ENCODE results near the gene PPIL3.
A peak's percentile ranks its signal among the peaks of the same experiment; 100 is the strongest.

The PPIL3 gene

GRCh38 chr2:200863782-200864175, 25.1 kb downstream of the PPIL3 start:
- peak in 31 of 42 donors; percentile 10 to 64 (median 37) for DNase-seq
- intact Hi-C loops (cut with DNase I) = loop anchor here (5.0 kb wide), 1 partner anchor 51 kb away; the partner anchor contains the start of gene BZW1

GRCh38 chr2:200862532-200863000, 26.3 kb downstream of the PPIL3 start:
- intact Hi-C loops (cut with DNase I) = loop anchor here (5.0 kb wide), 1 partner anchor 50 kb away; the partner anchor contains the start of gene BZW1
- peak in 18 of 42 donors; percentile 16 to 68 (median 38) for DNase-seq

- intact Hi-C loops (cut with DNase I) = loop anchor here (5.0 kb wide), 1 partner anchor 49 kb away; the partner anchor contains the start of gene BZW1
- no peak for DNase-seq
Measured at GRCh38 chr2:200861617-200862155, 27.2 kb downstream of the PPIL3 start.

GRCh38 chr2:200860092-200860795, 28.6 kb downstream of the PPIL3 start:
- peak in 29 of 42 donors; percentile 9 to 69 (median 44) for DNase-seq
- intact Hi-C loops (cut with DNase I) = loop anchor here (5.0 kb wide), 1 partner anchor 48 kb away; the partner anchor contains the start of gene BZW1

GRCh38 chr2:200856806-200857205, 32.1 kb downstream of the PPIL3 start:
- intact Hi-C loops (cut with DNase I) = no loop called here
- DNase-seq = no peak

- DNase-seq = no peak
- intact Hi-C loops (cut with DNase I) = no loop called here
Measured at GRCh38 chr2:200852605-200853004, 36.3 kb downstream of the PPIL3 start.

GRCh38 chr2:200851398-200852248, 37.3 kb downstream of the PPIL3 start:
- no peak for DNase-seq
- intact Hi-C loops (cut with DNase I) = no loop called here

- DNase-seq = no peak
- intact Hi-C loops (cut with DNase I) = no loop called here
Measured at GRCh38 chr2:200850512-200851256, 38.2 kb downstream of the PPIL3 start.

GRCh38 chr2:200847939-200848338, 40.9 kb downstream of the PPIL3 start:
- DNase-seq = no peak
- intact Hi-C loops (cut with DNase I) = no loop called here

GRCh38 chr2:200847269-200847668, 41.6 kb downstream of the PPIL3 start:
- intact Hi-C loops (cut with DNase I) = no loop called here
- DNase-seq = no peak

GRCh38 chr2:200845669-200846325, 43.1 kb downstream of the PPIL3 start:
- intact Hi-C loops (cut with DNase I) = no loop called here
- DNase-seq = no peak

- DNase-seq = no peak
- intact Hi-C loops (cut with DNase I) = no loop called here
Measured at GRCh38 chr2:200845194-200845593, 43.7 kb downstream of the PPIL3 start.

- intact Hi-C loops (cut with DNase I) = no loop called here
- no peak for DNase-seq
Measured at GRCh38 chr2:200843993-200844948, 44.6 kb downstream of the PPIL3 start.

GRCh38 chr2:200839513-200839912, 49.4 kb downstream of the PPIL3 start:
- DNase-seq = no peak
- intact Hi-C loops (cut with DNase I) = no loop called here

- DNase-seq = no peak
- intact Hi-C loops (cut with DNase I) = no loop called here
Measured at GRCh38 chr2:200834701-200835100, 54.2 kb downstream of the PPIL3 start.

GRCh38 chr2:200829258-200829655, 59.6 kb downstream of the PPIL3 start:
- DNase-seq = no peak
- intact Hi-C loops (cut with DNase I) = no loop called here

- DNase-seq = no peak
- intact Hi-C loops (cut with DNase I) = no loop called here
Measured at GRCh38 chr2:200828572-200829257, 60.2 kb downstream of the PPIL3 start.

All from head of caudate nucleus (tissue), 42 donors.